ENCODE data around the gene ATE1.

The ATE1 gene

GRCh38 chr10:121696854-121697253 lies 231.0 kb downstream of the ATE1 start:
- Mint-ChIP-seq H3K36me3 (ENCODE audit: low read depth) (peaks cover 3% of the 10 kb centered on the region), H3K27ac (no peak overlapping the region), H3K4me1 (peaks cover 8% of the 10 kb centered on the region), H3K9me3 (peaks cover 11% of the 10 kb centered on the region), H3K4me3 (no peak overlapping the region), H3K27me3 (ENCODE audit: low read depth) (peaks cover 56% of the 10 kb centered on the region)
- peak in 2 of 3 experiments; percentile 23 to 34 for TF ChIP-seq CTCF (IDR thresholded peaks at IDR 0.05; ENCODE audit: unreplicated experiment in 3 of 3)

- H3K27ac Mint-ChIP-seq, result no peak overlapping the region
- H3K4me3 Mint-ChIP-seq, result no peak overlapping the region
- H3K27me3 Mint-ChIP-seq (ENCODE audit: low read depth), result peaks cover 58% of the 10 kb centered on the region
- peaks cover 8% of the 10 kb centered on the region for H3K4me1 Mint-ChIP-seq
- H3K9me3 Mint-ChIP-seq, result peaks cover 7% of the 10 kb centered on the region
- TF ChIP-seq CTCF (IDR thresholded peaks at IDR 0.05; ENCODE audit: unreplicated experiment in 3 of 3), result no peak
- H3K36me3 Mint-ChIP-seq (ENCODE audit: low read depth), result peaks cover 3% of the 10 kb centered on the region
Measured at GRCh38 chr10:121695731-121696464, 231.9 kb downstream of the ATE1 start.

GRCh38 chr10:121694966-121695643 lies 232.7 kb downstream of the ATE1 start:
- TF ChIP-seq CTCF (IDR thresholded peaks at IDR 0.05; ENCODE audit: unreplicated experiment in 3 of 3), result no peak
- Mint-ChIP-seq H3K9me3 (peaks cover 7% of the 10 kb centered on the region), H3K36me3 (ENCODE audit: low read depth) (peaks cover 3% of the 10 kb centered on the region), H3K4me3 (no peak overlapping the region), H3K27ac (no peak overlapping the region), H3K4me1 (peaks cover 8% of the 10 kb centered on the region), H3K27me3 (ENCODE audit: low read depth) (peaks cover 66% of the 10 kb centered on the region)

- no peak for TF ChIP-seq CTCF (IDR thresholded peaks at IDR 0.05; ENCODE audit: unreplicated experiment in 3 of 3)
- Mint-ChIP-seq H3K4me1 (peaks cover 8% of the 10 kb centered on the region), H3K36me3 (ENCODE audit: low read depth) (no peaks in the 10 kb centered on the region), H3K27me3 (ENCODE audit: low read depth) (peaks cover 68% of the 10 kb centered on the region), H3K9me3 (peaks cover 5% of the 10 kb centered on the region), H3K27ac (no peak overlapping the region), H3K4me3 (no peak overlapping the region)
Measured at GRCh38 chr10:121694327-121694965, 233.4 kb downstream of the ATE1 start.

GRCh38 chr10:121692626-121693025 lies 235.2 kb downstream of the ATE1 start:
- no peak for TF ChIP-seq CTCF (IDR thresholded peaks at IDR 0.05; ENCODE audit: unreplicated experiment in 3 of 3)
- H3K4me3 Mint-ChIP-seq, result no peak overlapping the region
- peak overlapping the region in 2 of 3 experiments; percentile 6 to 17 for H3K27ac Mint-ChIP-seq
- H3K36me3 Mint-ChIP-seq (ENCODE audit: low read depth), result no peaks in the 10 kb centered on the region
- peaks cover 81% of the 10 kb centered on the region for H3K27me3 Mint-ChIP-seq (ENCODE audit: low read depth)
- H3K4me1 Mint-ChIP-seq, result peaks cover 8% of the 10 kb centered on the region
- no peaks in the 10 kb centered on the region for H3K9me3 Mint-ChIP-seq
